ENCODE results near the gene C16orf89.
A peak's percentile ranks its signal among the peaks of the same experiment; 100 is the strongest.

DNA sequence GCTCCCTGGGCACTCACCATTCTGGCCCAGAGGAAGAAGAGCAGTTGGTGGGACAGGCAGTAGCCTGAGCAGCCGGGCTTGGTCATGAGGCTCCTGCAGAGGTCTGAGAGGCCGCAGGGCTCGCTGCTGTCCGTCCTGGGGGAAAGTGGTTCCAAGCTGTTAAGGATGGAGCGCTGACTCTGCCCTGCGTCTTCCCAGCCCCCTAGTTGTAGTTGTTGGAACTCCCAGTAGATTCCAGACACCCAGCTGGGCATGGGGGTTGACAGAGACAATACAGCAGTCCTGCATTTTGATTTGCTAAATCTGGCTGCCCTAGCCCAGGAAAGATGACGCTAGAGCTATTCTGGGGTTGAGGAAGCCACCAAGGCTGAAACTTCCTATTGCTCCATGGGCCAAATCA, 7.3 kb downstream of the C16orf89 start:
- TF ChIP-seq CTCF (conservative IDR thresholded peaks at IDR 0.05; ENCODE audit: low read depth, low read length) (peak; percentile 28; the same call in 1 of the 2 replicates), EZH2 (IDR thresholded peaks at IDR 0.05; ENCODE audit: borderline replicate concordance, low read depth, low read length, poor library complexity, severe bottlenecking) (no peak)

Data from A673 (cell line).